HEK293T (cell line): ENCODE measurements around the gene TMED9.

Experiments used
- ARNT ChIP-seq: fragments of 450-650 bp; IDR thresholded peaks from 2 replicates; pipeline ENCODE4 v1.6.1; 2017; ENCODE audit warnings: mild to moderate bottlenecking
- BHLHE40 ChIP-seq: fragments of 450-650 bp; IDR thresholded peaks from 2 replicates; pipeline ENCODE4 v1.6.1; 2016; ENCODE audit warnings: mild to moderate bottlenecking, moderate library complexity, borderline replicate concordance
- CTBP1 ChIP-seq: fragments of 450-650 bp; IDR thresholded peaks from 2 replicates; pipeline ENCODE4 v1.6.1; 2016; ENCODE audit warnings: borderline replicate concordance
- ELF4 ChIP-seq: fragments of 450-650 bp; IDR thresholded peaks from 2 replicates; pipeline ENCODE4 v1.6.1; 2017; ENCODE audit warnings: antibody characterized with exemption
- FOXK2 ChIP-seq: fragments of 450-650 bp; IDR thresholded peaks from 2 replicates; pipeline ENCODE4 v1.6.1; 2016; ENCODE audit warnings: mild to moderate bottlenecking
- L3MBTL2 ChIP-seq: fragments of 450-650 bp; conservative IDR thresholded peaks from 2 replicates; pipeline ENCODE4 v1.6.1; 2016; ENCODE audit warnings: mild to moderate bottlenecking
- LEF1 ChIP-seq: fragments of 450-650 bp; IDR thresholded peaks from 2 replicates; pipeline ENCODE4 v1.6.1; 2017; ENCODE audit warnings: mild to moderate bottlenecking, borderline replicate concordance
- NFRKB ChIP-seq: fragments of 450-650 bp; IDR thresholded peaks from 2 replicates; pipeline ENCODE4 v1.6.1; 2016; ENCODE audit warnings: mild to moderate bottlenecking, moderate library complexity
- PKNOX1 ChIP-seq: fragments of 450-650 bp; IDR thresholded peaks from 2 replicates; pipeline ENCODE4 v1.6.1; 2016
- SP1 ChIP-seq: fragments of 450-650 bp; IDR thresholded peaks from 2 replicates; pipeline ENCODE4 v1.6.1; 2017
- SUZ12 ChIP-seq: fragments of 450-650 bp; IDR thresholded peaks from 2 replicates; pipeline ENCODE4 v1.6.1; 2016; ENCODE audit warnings: mild to moderate bottlenecking
- TARDBP ChIP-seq: fragments of 450-650 bp; IDR thresholded peaks from 2 replicates; pipeline ENCODE4 v1.6.1; 2016
- ZNF384 ChIP-seq: fragments of 450-650 bp; IDR thresholded peaks from 2 replicates; pipeline ENCODE4 v1.6.1; 2016

GRCh38 chr5:177601577-177602457 lies 9.8 kb downstream of the TMED9 start:
- TF ChIP-seq ELF4: no peak
- TF ChIP-seq PKNOX1: peak; percentile 22; the same call in 1 of the 2 replicates
- no peak for TF ChIP-seq ZNF384
- TF ChIP-seq FOXK2: no peak
- no peak for TF ChIP-seq SUZ12
- no peak for TF ChIP-seq NFRKB
- TF ChIP-seq L3MBTL2: no peak
- TF ChIP-seq ARNT: no peak
- no peak for TF ChIP-seq SP1
- no peak for TF ChIP-seq BHLHE40
- no peak for TF ChIP-seq TARDBP
- no peak for TF ChIP-seq LEF1
- no peak for TF ChIP-seq CTBP1
